ENCODE data around the gene PRKCQ. TPM values are rescaled to one million over a fixed set of nuclear protein-coding genes. Genes with fewer than 3 reads are reported as not detected.

PRKCQ gene
- total and polyA plus RNA-seq, 5 donors: 0.05 to 0.25 (median 0.20) TPM

GRCh38 chr10:6501931-6502330 is 78.1 kb downstream of the PRKCQ start:
- DNase-seq (no peak), ATAC-seq (no peak)
- Histone ChIP-seq H3K4me1 (ENCODE audit: control insufficient read depth, insufficient read depth, low read length) (no peaks in the 10 kb centered on the region), H3K27ac (ENCODE audit: low read length) (no peak overlapping the region), H3K9me3 (ENCODE audit: control insufficient read depth, low read length) (no peaks in the 10 kb centered on the region), H3K27me3 (ENCODE audit: control insufficient read depth, insufficient read depth) (no peaks in the 10 kb centered on the region), H3K4me3 (ENCODE audit: low read length) (no peak overlapping the region)
- intact Hi-C loops (cut with DNase I): no loop called here
- WGBS: 65% methylated on average over 4 of the region's 4 CpGs

- ATAC-seq: no peak
- DNase-seq: no peak
- H3K4me1 ChIP-seq (ENCODE audit: control insufficient read depth, insufficient read depth, low read length): no peaks in the 10 kb centered on the region
- no peaks in the 10 kb centered on the region for H3K9me3 ChIP-seq (ENCODE audit: control insufficient read depth, low read length)
- intact Hi-C loops (cut with DNase I): no loop called here
- H3K4me3 ChIP-seq (ENCODE audit: low read length): no peak overlapping the region
- H3K27me3 ChIP-seq (ENCODE audit: control insufficient read depth, insufficient read depth): no peaks in the 10 kb centered on the region
- H3K27ac ChIP-seq (ENCODE audit: low read length): no peak overlapping the region
Observed at GRCh38 chr10:6499974-6500373, 80.1 kb downstream of the PRKCQ start.

GRCh38 chr10:6498771-6499170 is 81.3 kb downstream of the PRKCQ start:
- ATAC-seq: no peak
- Histone ChIP-seq H3K9me3 (ENCODE audit: control insufficient read depth, low read length) (no peaks in the 10 kb centered on the region), H3K4me3 (ENCODE audit: low read length) (no peak overlapping the region), H3K27me3 (ENCODE audit: control insufficient read depth, insufficient read depth) (no peaks in the 10 kb centered on the region), H3K27ac (ENCODE audit: low read length) (no peak overlapping the region), H3K4me1 (ENCODE audit: control insufficient read depth, insufficient read depth, low read length) (no peaks in the 10 kb centered on the region)
- DNase-seq: no peak
- WGBS: 79% methylated on average over 2 of the region's 2 CpGs
- intact Hi-C loops (cut with DNase I): no loop called here

- H3K27me3 ChIP-seq (ENCODE audit: control insufficient read depth, insufficient read depth): no peaks in the 10 kb centered on the region
- no peak for ATAC-seq
Observed at GRCh38 chr10:6497620-6498019, 82.5 kb downstream of the PRKCQ start.

GRCh38 chr10:6494936-6495592 is 85.0 kb downstream of the PRKCQ start:
- DNase-seq: no peak
- Histone ChIP-seq H3K4me3 (ENCODE audit: low read length) (no peak overlapping the region), H3K27ac (ENCODE audit: low read length) (no peak overlapping the region), H3K27me3 (ENCODE audit: control insufficient read depth, insufficient read depth) (no peaks in the 10 kb centered on the region), H3K4me1 (ENCODE audit: control insufficient read depth, insufficient read depth, low read length) (no peaks in the 10 kb centered on the region), H3K9me3 (ENCODE audit: control insufficient read depth, low read length) (no peaks in the 10 kb centered on the region)
- WGBS: 77% methylated on average over 13 of the region's 13 CpGs
- ATAC-seq: no peak
- intact Hi-C loops (cut with DNase I): no loop called here

More at GRCh38 chr10:6497620-6498019, 82.5 kb downstream of the PRKCQ start:
- no peak overlapping the region for H3K27ac ChIP-seq (ENCODE audit: low read length)
- no peak overlapping the region for H3K4me3 ChIP-seq (ENCODE audit: low read length)
- no peaks in the 10 kb centered on the region for H3K9me3 ChIP-seq (ENCODE audit: control insufficient read depth, low read length)
- DNase-seq: no peak
- WGBS: 49% methylated on average over 4 of the region's 4 CpGs
- no peaks in the 10 kb centered on the region for H3K4me1 ChIP-seq (ENCODE audit: control insufficient read depth, insufficient read depth, low read length)
- intact Hi-C loops (cut with DNase I): no loop called here

GRCh38 chr10:6494442-6494819 is 85.6 kb downstream of the PRKCQ start:
- ATAC-seq (no peak), DNase-seq (no peak)
- no peaks in the 10 kb centered on the region for H3K27me3 ChIP-seq (ENCODE audit: control insufficient read depth, insufficient read depth)
- 50% methylated on average over 2 of the region's 2 CpGs for WGBS
- no peaks in the 10 kb centered on the region for H3K9me3 ChIP-seq (ENCODE audit: control insufficient read depth, low read length)
- no peaks in the 10 kb centered on the region for H3K4me1 ChIP-seq (ENCODE audit: control insufficient read depth, insufficient read depth, low read length)
- intact Hi-C loops (cut with DNase I): no loop called here
- H3K27ac ChIP-seq (ENCODE audit: low read length): no peak overlapping the region
- no peak overlapping the region for H3K4me3 ChIP-seq (ENCODE audit: low read length)

- Histone ChIP-seq H3K9me3 (ENCODE audit: control insufficient read depth, low read length) (no peaks in the 10 kb centered on the region), H3K27ac (ENCODE audit: low read length) (no peak overlapping the region), H3K27me3 (ENCODE audit: control insufficient read depth, insufficient read depth) (no peaks in the 10 kb centered on the region), H3K4me1 (ENCODE audit: control insufficient read depth, insufficient read depth, low read length) (no peaks in the 10 kb centered on the region), H3K4me3 (ENCODE audit: low read length) (no peak overlapping the region)
- WGBS: 68% methylated on average over 11 of the region's 11 CpGs
- intact Hi-C loops (cut with DNase I): no loop called here
- no peak for DNase-seq
- ATAC-seq: no peak
Observed at GRCh38 chr10:6493521-6494441, 86.3 kb downstream of the PRKCQ start.

GRCh38 chr10:6492896-6493295 is 87.2 kb downstream of the PRKCQ start:
- Histone ChIP-seq H3K9me3 (ENCODE audit: control insufficient read depth, low read length) (no peaks in the 10 kb centered on the region), H3K4me3 (ENCODE audit: low read length) (no peak overlapping the region), H3K27ac (ENCODE audit: low read length) (no peak overlapping the region), H3K4me1 (ENCODE audit: control insufficient read depth, insufficient read depth, low read length) (no peaks in the 10 kb centered on the region), H3K27me3 (ENCODE audit: control insufficient read depth, insufficient read depth) (no peaks in the 10 kb centered on the region)
- 88% methylated on average over 10 of the region's 10 CpGs for WGBS
- intact Hi-C loops (cut with DNase I): no loop called here
- ATAC-seq (no peak), DNase-seq (no peak)

GRCh38 chr10:6491841-6492609 is 88.1 kb downstream of the PRKCQ start:
- no peak for DNase-seq
- H3K9me3 ChIP-seq (ENCODE audit: control insufficient read depth, low read length): no peaks in the 10 kb centered on the region
- no peak overlapping the region for H3K27ac ChIP-seq (ENCODE audit: low read length)
- WGBS: 64% methylated on average over 9 of the region's 9 CpGs
- H3K27me3 ChIP-seq (ENCODE audit: control insufficient read depth, insufficient read depth): no peaks in the 10 kb centered on the region
- no peak for ATAC-seq
- intact Hi-C loops (cut with DNase I): no loop called here
- H3K4me3 ChIP-seq (ENCODE audit: low read length): no peak overlapping the region
- no peaks in the 10 kb centered on the region for H3K4me1 ChIP-seq (ENCODE audit: control insufficient read depth, insufficient read depth, low read length)

- no peaks in the 10 kb centered on the region for H3K27me3 ChIP-seq (ENCODE audit: control insufficient read depth, insufficient read depth)
- 69% methylated on average over 4 of the region's 4 CpGs for WGBS
Observed at GRCh38 chr10:6490614-6491013, 89.5 kb downstream of the PRKCQ start.

GRCh38 chr10:6487920-6488319 is 92.2 kb downstream of the PRKCQ start:
- WGBS: 85% methylated on average over 5 of the region's 5 CpGs
- H3K4me1 ChIP-seq (ENCODE audit: control insufficient read depth, insufficient read depth, low read length): no peaks in the 10 kb centered on the region
- no peak overlapping the region for H3K4me3 ChIP-seq (ENCODE audit: low read length)
- H3K27me3 ChIP-seq (ENCODE audit: control insufficient read depth, insufficient read depth): no peaks in the 10 kb centered on the region
- no peak overlapping the region for H3K27ac ChIP-seq (ENCODE audit: low read length)
- H3K9me3 ChIP-seq (ENCODE audit: control insufficient read depth, low read length): no peaks in the 10 kb centered on the region
- DNase-seq (no peak), ATAC-seq (no peak)
- intact Hi-C loops (cut with DNase I): no loop called here

More at GRCh38 chr10:6490614-6491013, 89.5 kb downstream of the PRKCQ start:
- intact Hi-C loops (cut with DNase I): no loop called here
- no peak for DNase-seq
- Histone ChIP-seq H3K4me1 (ENCODE audit: control insufficient read depth, insufficient read depth, low read length) (no peaks in the 10 kb centered on the region), H3K27ac (ENCODE audit: low read length) (no peak overlapping the region), H3K4me3 (ENCODE audit: low read length) (no peak overlapping the region), H3K9me3 (ENCODE audit: control insufficient read depth, low read length) (no peaks in the 10 kb centered on the region)
- ATAC-seq: no peak
